Transverse colon (tissue), 4 donors: ENCODE measurements around the gene MATN1. TPM values are rescaled to one million over a fixed set of nuclear protein-coding genes. Genes with fewer than 3 reads are reported as not detected.
A peak's percentile ranks its signal among the peaks of the same experiment; 100 is the strongest.

Experiments
- DNase-seq: peaks from one replicate; pipeline ENCODE4 v3.0.0-alpha.2; 2019
- H3K27ac ChIP-seq, 4 donors: fragments of 200-600 bp; sonication (generic); 2 replicates each; pipeline ENCODE4 v1.5.1; 2016 to 2018; ENCODE audit warnings: inconsistent platforms in 4 of 4
- H3K27me3 ChIP-seq: fragments of 200-600 bp; sonication (generic); 2 replicates; pipeline ENCODE4 v1.5.1; 2017; ENCODE audit warnings: inconsistent platforms
- H3K36me3 ChIP-seq, 4 donors: fragments of 200-600 bp; sonication (generic); 2 replicates each; pipeline ENCODE4 v1.5.1; 2017 to 2019; ENCODE audit warnings: inconsistent platforms in 4 of 4
- H3K4me1 ChIP-seq, 4 donors: fragments of 200-600 bp; sonication (generic); 2 replicates each; pipeline ENCODE4 v1.5.1; 2017 to 2020; ENCODE audit warnings: inconsistent platforms in 4 of 4
- H3K4me3 ChIP-seq, 4 donors: fragments of 200-600 bp; sonication (generic); 1 replicate in 1 of 4; 2 replicates in 3 of 4; pipeline versions ENCODE4 v1.5.1 to v1.6.1; 2017 to 2019; ENCODE audit warnings: inconsistent platforms in 4 of 4
- H3K9me3 ChIP-seq, 2 donors: fragments of 200-600 bp; sonication (generic); 2 replicates each; pipeline ENCODE4 v1.5.1; 2017 to 2019; ENCODE audit warnings: inconsistent platforms in 2 of 2
- EP300 ChIP-seq: sonication (generic); formaldehyde crosslinking; IDR thresholded peaks from one replicate; pipeline ENCODE4 v1.6.1; 2017; ENCODE audit warnings: antibody characterized with exemption, low read depth
- POLR2A ChIP-seq: fragments of 450-650 bp; IDR thresholded peaks from one replicate; pipeline ENCODE4 v1.6.1; 2016; ENCODE audit warnings: antibody characterized with exemption, mild to moderate bottlenecking, moderate library complexity
- POLR2AphosphoS5 ChIP-seq, 3 donors: sonication (generic); formaldehyde crosslinking; IDR thresholded peaks; one replicate each; pipeline ENCODE4 v1.6.1; 2016; ENCODE audit warnings: antibody characterized with exemption in 3 of 3
- WGBS, 2 donors: methylation state at CpG; one replicate each; pipeline ENCODE4 v1.1.5; 2018; ENCODE audit warnings: low coverage in 1 of 2; 5-methylcytosine and 5-hydroxymethylcytosine counted together
- in situ Hi-C, 4 donors: fragments of 200-750 bp; cut with MboI; loops; one replicate each; pipeline versions ENCODE4 v1.15.0 to v1.15.1; 2017; ENCODE audit warnings: low sequenced_read_pairs in 3 of 4, low pct_ligation_motif_present in 1 of 4, low pct_unique_long_range_greater_than_20kb in 1 of 4
- intact Hi-C: fragments of 100-400 bp; cut with DNase I; formaldehyde crosslinking; loops from one replicate; pipeline ENCODE4 v1.15.1; 2023; ENCODE audit warnings: low total_unique reads
- total RNA-seq, 4 donors: library from RNA; depleted of rRNA; stranded (reverse); fragments of >200 nt; gene quantifications; one replicate each; pipeline ENCODE4 v1.1.0, GENCODE V29; 2016
- TF ChIP-seq, protein P1 (sequence below), 5 experiments: fragments of 200-600 bp in 3 of 5; fragments of 450-650 bp in 2 of 5; sonication (generic) in 3 of 5; IDR thresholded peaks; 1 replicate in 2 of 5; 2 replicates in 3 of 5; pipeline ENCODE4 v1.5.1; 2016 to 2017; ENCODE audit warnings: antibody characterized with exemption in 5 of 5, inconsistent platforms in 3 of 5, mild to moderate bottlenecking in 2 of 5, moderate library complexity in 1 of 5

The MATN1 gene
- total RNA-seq, 4 donors from 2014 or later: not detected

DNA sequence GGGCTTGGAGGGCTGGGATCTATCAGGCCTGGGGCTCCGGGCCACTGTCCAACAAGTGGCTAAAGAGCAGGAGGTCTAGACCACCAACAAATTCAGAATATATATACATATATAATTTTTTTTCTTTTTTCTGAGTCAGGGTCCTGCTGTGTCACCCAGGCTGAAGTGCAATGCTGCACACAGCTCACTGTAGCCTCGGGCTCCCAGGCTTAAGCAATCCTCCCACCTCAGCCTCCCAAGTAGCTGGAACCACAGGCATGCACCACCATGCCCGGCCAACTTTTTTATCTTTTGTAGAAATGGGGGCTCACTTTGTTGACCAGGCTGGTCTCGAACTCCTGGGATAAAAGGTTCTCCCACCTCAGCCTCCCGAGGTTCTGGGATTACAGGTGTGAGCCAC, 41.0 kb upstream of the MATN1 start:
- Histone ChIP-seq H3K27me3 (no peaks in the 10 kb centered on the region), H3K36me3 (no peaks in the 10 kb centered on the region), H3K4me1 (peaks cover 0 to 12% (median 0%) of the 10 kb centered on the region in 4 donors), H3K4me3 (no peak overlapping the region), H3K27ac (peak overlapping the region in 2 of 4 donors; percentile 28 to 48), H3K9me3 (no peaks in the 10 kb centered on the region)
- intact Hi-C loops (no loop called here), in situ Hi-C loops (no loop called here)
- WGBS, 2 donors: 82 to 96% methylated on average over 4 to 5 of the region's 5 CpGs
- DNase-seq: no peak
- TF ChIP-seq, protein P1, sequence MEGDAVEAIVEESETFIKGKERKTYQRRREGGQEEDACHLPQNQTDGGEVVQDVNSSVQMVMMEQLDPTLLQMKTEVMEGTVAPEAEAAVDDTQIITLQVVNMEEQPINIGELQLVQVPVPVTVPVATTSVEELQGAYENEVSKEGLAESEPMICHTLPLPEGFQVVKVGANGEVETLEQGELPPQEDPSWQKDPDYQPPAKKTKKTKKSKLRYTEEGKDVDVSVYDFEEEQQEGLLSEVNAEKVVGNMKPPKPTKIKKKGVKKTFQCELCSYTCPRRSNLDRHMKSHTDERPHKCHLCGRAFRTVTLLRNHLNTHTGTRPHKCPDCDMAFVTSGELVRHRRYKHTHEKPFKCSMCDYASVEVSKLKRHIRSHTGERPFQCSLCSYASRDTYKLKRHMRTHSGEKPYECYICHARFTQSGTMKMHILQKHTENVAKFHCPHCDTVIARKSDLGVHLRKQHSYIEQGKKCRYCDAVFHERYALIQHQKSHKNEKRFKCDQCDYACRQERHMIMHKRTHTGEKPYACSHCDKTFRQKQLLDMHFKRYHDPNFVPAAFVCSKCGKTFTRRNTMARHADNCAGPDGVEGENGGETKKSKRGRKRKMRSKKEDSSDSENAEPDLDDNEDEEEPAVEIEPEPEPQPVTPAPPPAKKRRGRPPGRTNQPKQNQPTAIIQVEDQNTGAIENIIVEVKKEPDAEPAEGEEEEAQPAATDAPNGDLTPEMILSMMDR (IDR thresholded peaks at IDR 0.05): no peak
- TF ChIP-seq POLR2A (no peak), POLR2AphosphoS5 (IDR thresholded peaks at IDR 0.05) (no peak), EP300 (no peak)

- intact Hi-C loops: no loop called here
- in situ Hi-C loops: no loop called here
- Histone ChIP-seq H3K27me3 (no peaks in the 10 kb centered on the region), H3K27ac (peak overlapping the region in 3 of 4 donors; percentile 7 to 48 (median 28)), H3K4me1 (peaks cover 0 to 16% (median 0%) of the 10 kb centered on the region in 4 donors), H3K9me3 (no peaks in the 10 kb centered on the region), H3K4me3 (no peak overlapping the region), H3K36me3 (no peaks in the 10 kb centered on the region)
- no peak for TF ChIP-seq EP300
- TF ChIP-seq, protein P1 (IDR thresholded peaks at IDR 0.05): no peak
- TF ChIP-seq POLR2A: no peak
- no peak for TF ChIP-seq POLR2AphosphoS5 (IDR thresholded peaks at IDR 0.05)
- 65 to 67% methylated on average over 1 to 10 of the region's 10 CpGs for WGBS, 2 donors
- no peak for DNase-seq
Measured at GRCh38 chr1:30763651-30764248, 40.4 kb upstream of the MATN1 start.

DNA sequence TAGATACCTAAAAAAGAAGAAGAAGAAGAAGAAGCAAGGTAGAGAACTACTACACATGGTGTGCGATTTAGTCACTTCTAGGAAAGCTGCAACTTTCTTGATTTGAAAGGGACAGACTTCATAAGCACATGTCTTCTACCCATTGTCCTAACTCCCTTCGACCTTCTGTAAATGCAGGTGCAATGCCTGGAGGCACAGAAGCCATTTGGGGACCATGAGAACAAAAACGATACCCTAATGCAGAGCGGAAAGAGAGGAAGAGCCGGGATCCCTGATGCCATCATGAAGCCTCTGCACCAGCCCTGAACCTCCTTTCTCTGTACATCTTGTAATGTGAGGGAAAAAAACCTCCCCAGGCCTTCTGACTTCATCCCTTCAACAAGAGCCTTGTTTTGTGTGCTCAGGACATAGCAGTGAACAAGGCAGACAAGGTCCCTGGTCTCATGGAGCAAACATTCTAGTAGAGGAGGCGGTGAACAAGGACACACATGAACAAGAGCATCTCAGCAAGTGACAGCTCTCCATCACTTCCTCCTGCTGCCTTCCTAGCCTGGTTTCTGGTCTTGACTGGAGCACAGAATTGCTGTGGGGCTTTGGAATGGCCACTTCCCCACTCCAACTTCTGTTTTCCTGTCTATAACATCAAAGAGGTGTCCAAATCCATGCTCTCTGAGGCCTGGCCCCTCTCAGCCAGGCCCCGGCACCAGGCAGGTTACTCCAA, 39.7 kb upstream of the MATN1 start:
- H3K27me3 ChIP-seq: no peaks in the 10 kb centered on the region
- TF ChIP-seq POLR2A: no peak
- TF ChIP-seq, protein P1 (IDR thresholded peaks at IDR 0.05): no peak
- no peak for TF ChIP-seq POLR2AphosphoS5 (IDR thresholded peaks at IDR 0.05)
- no peak for TF ChIP-seq EP300
- H3K9me3 ChIP-seq: no peaks in the 10 kb centered on the region
- intact Hi-C loops: no loop called here
- H3K4me3 ChIP-seq: no peak overlapping the region
- H3K4me1 ChIP-seq: peaks cover 0 to 16% (median 2%) of the 10 kb centered on the region in 4 donors
- in situ Hi-C loops: no loop called here
- peak overlapping the region in 3 of 4 donors; percentile 7 to 48 (median 28) for H3K27ac ChIP-seq
- no peaks in the 10 kb centered on the region for H3K36me3 ChIP-seq
- WGBS, 2 donors: 60 to 79% methylated on average over 2 to 7 of the region's 7 CpGs
- DNase-seq: no peak

DNA sequence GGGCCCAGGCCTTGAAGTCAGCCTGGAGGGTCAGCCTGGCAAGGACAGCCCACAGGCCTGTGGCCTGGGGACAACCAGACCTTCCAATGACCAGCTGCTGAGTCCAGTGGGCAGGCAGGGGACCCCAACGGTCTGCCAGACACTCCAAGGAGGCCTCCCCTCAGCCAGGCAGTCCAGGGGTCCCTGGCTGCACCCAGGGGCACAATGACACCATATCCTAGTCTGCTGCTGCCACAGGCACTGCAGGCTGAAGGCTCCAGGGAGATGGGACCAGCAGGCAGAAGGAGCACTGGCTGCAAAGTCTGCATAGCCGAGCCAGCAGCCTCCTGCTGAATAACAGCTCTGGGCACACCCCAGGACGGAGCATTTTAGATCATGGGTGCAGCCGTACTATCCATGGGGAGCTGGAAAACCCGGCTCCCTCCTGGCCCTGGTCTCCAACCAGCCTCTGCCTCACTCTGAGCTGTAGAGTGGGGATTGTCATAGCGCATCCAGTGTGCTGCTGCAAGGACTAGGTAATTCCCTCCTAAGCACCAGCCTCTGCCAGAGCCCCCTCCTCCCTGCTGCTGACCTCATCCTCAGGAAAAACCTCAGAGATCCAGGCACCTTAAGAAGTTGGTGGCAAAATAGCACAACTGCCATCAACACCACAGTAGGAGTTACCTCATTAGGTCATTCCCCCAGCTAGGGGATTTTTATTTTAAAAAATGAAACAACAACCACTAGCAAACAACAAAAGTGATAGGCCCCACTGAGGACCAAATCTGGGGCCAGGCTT, 39.0 kb upstream of the MATN1 start:
- H3K9me3 ChIP-seq: no peaks in the 10 kb centered on the region
- DNase-seq: no peak
- peaks cover 0 to 16% (median 3%) of the 10 kb centered on the region in 4 donors for H3K4me1 ChIP-seq
- TF ChIP-seq, protein P1 (IDR thresholded peaks at IDR 0.05): no peak
- TF ChIP-seq EP300 (no peak), POLR2AphosphoS5 (IDR thresholded peaks at IDR 0.05) (no peak), POLR2A (no peak)
- H3K27ac ChIP-seq: peak overlapping the region in 1 of 4 donors; percentile 7
- no peaks in the 10 kb centered on the region for H3K27me3 ChIP-seq
- in situ Hi-C loops: no loop called here
- no peaks in the 10 kb centered on the region for H3K36me3 ChIP-seq
- intact Hi-C loops: no loop called here
- H3K4me3 ChIP-seq: no peak overlapping the region
- 81% methylated on average over 5 of the region's 6 CpGs; no CpG with 5 or more reads in 1 of the 2 donors for WGBS, 2 donors
